IPS-18c (cell line): Measurements from ENCODE around the gene ACAA1.
"Not testable (repeated sequence)": the region's sequence is repeated elsewhere in the genome, so short reads cannot be mapped to it uniquely, and the experiment has no call there.

Experiments used
- H3K4me3 ChIP-seq: 2 replicates; pipeline ENCODE4 v1.7.0; 2013; ENCODE audit warnings: low read depth, mild to moderate bottlenecking, low read length, moderate library complexity; ENCODE audit not compliant: insufficient read depth
- H3K9me3 ChIP-seq: one replicate; pipeline ENCODE4 v1.6.1; 2013; ENCODE audit warnings: mild to moderate bottlenecking, low read length, moderate library complexity; ENCODE audit not compliant: control insufficient read depth, insufficient read depth

ACAA1 gene

GRCh38 chr3:38139652-38140051, 2.7 kb upstream of the ACAA1 start:
- Histone ChIP-seq H3K9me3 (peaks cover 2% of the 10 kb centered on the region), H3K4me3 (peak overlapping the region; percentile 94; the same call in 1 of the 2 replicates)

DNA sequence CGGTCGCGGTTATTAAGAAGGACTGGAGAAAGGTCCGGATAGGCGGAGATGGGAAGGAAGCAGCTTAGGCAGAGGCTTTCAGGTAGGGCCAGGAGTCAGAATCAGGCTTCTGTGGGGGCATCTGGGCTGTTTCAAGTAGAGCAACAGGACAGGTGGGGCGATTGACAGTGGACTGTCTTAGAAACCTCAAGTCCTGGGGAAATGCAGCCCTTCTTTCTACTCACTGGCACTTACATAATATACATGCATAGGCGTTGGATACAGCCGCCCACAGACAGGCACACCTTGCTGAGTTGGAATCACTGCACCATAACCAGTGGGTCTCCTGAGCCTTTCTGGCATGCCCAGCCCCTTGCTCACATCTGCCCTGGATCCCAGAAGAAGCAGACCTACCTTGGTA, 2.3 kb upstream of the ACAA1 start:
- Histone ChIP-seq H3K4me3 (peak overlapping the region; percentile 94), H3K9me3 (peaks cover 4% of the 10 kb centered on the region)

DNA sequence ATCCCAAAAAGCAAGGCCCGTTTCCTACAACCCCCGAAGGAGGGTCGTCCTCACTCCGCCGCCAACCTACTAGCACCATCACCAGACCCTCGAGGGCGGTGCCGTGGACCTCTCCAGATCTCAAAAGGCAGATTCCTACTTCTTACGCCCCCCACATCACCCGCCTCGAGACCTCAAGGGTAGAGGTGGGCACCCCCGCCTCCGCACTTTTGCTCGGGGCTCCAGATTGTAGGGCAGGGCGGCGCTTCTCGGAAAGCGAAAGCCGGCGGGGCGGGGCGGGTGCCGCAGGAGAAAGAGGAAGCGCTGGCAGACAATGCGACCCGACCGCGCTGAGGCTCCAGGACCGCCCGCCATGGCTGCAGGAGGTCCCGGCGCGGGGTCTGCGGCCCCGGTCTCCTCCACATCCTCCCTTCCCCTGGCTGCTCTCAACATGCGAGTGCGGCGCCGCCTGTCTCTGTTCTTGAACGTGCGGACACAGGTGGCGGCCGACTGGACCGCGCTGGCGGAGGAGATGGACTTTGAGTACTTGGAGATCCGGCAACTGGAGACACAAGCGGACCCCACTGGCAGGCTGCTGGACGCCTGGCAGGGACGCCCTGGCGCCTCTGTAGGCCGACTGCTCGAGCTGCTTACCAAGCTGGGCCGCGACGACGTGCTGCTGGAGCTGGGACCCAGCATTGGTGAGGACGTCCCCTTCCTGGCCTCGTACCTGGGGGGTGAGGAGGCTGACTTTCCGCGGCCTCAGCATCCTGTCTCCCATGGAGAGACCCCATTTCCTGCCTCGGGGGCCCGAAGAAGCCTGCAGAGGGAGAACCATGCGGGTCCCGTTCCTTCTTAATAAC, 1.6 kb upstream of the ACAA1 start, which contains the start of gene MYD88:
MYD88 (plus strand) TSS at position 313 of the 842 bp plus-strand sequence; CDS start at position 353, 40 bp downstream.
- Histone ChIP-seq H3K9me3 (peaks cover 4% of the 10 kb centered on the region), H3K4me3 (peak within 1 kb of the TSS; percentile 94)

DNA sequence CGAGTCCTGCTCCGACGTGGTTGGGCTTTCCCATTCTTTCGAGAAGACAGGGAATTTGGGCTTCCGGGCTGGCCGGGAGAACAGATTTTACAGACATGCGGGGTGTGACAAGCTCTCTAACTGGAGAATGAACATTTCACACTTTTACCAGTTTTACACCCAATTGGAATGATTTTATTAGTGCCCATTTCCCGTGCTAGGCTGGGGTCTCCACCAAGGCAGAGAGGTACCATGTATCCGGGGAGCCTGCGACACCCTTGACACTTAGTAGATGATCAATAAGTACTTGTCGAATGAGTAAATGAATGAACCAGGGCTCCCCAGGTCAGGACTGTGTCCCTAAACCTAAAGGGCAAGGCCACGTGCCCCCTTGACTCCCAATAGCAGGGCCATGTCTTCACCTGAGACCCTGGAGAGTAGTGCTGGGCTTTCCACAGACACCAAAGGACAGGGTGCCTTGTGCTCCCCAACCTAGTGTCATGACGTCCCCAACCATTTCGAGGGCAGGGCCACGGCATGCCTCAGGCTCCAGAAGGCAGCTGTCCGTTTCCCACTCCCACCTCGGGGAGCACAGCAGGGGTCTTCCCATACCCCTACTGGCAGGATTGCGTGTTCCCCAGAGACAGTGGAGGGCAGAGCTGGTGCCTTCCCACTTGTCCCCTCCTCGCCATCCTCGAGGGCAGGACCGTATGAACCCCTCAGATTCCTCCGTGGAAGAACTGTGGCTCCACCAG, 855 bp upstream of the ACAA1 start:
- Histone ChIP-seq H3K4me3 (peak overlapping the region; percentile 94), H3K9me3 (peaks cover 4% of the 10 kb centered on the region)

DNA sequence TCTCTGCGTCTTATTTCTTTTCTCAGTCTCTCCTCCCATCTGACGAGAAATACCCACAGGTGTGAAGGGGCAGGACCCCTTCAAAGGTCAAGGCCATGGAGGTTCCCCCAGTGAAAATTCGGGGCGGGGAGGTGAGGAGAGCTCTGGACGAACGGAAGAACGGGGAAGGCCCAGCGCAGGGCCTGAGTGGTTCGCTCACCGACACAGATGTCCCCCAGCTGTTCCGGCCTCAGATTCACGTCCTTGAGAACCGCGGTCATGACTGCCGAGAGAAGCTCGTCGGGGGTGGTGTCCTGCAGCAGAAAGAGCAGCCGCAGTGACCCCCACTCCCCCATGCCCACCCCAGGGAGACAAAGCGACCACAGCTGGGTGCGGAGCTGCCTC, 542 bp downstream of the ACAA1 start:
- Histone ChIP-seq H3K9me3 (peaks cover 4% of the 10 kb centered on the region), H3K4me3 (peak overlapping the region; percentile 97)

- peak overlapping the region; percentile 97 for H3K4me3 ChIP-seq
- H3K9me3 ChIP-seq: not testable (repeated sequence)
These were observed 1.2 kb downstream of the ACAA1 start for GRCh38 chr3:38135621-38136277.

DNA sequence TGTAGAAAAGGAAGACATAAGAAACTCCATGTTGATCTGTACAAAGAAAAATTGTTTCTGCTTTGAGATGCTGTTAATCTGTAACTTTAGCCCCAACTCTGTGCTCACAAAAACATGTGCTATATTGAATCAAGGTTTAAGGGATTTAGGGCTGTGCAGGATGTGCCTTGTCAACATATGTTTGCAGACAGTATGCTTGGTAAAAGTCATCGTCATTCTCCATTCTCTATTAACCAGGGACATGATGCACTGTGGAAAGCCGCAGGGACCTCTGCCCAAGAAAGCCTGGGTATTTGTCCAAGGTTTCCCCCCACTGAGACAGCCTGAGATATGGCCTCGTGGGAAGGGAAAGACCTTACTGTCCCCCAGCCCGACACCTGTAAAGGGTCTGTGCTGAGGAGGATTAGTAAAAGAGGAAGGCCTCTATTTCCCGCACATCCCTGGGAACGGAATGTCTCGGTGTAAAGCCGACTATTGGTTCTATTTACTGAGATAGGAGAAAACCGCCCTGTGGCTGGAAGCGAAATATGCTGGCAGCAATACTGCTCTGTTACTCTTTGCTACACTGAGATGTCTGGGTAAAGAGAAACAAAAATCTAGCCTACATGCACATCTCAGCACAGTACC, 2.3 kb downstream of the ACAA1 start:
- H3K4me3 ChIP-seq, H3K9me3 ChIP-seq: not testable (repeated sequence)

GRCh38 chr3:38133557-38134405, 3.1 kb downstream of the ACAA1 start:
- no peak overlapping the region for H3K4me3 ChIP-seq
- H3K9me3 ChIP-seq: peaks cover 4% of the 10 kb centered on the region

DNA sequence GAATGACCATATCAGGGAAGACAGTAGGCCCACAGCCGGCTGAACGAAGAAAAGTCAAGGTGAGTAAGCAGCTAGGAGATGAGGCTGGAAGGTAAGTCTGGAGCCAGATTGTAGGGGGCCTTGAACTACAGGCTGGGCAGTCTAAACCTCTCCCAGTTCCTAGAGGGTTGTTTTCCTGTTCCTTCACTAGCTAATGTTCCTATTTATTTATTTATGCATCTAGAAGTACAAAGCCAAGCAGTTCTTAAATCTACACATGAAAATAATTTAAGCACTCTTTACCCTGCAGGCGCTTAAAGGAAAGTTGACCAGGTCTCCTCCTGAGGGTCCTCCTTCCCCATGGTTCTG, 3.7 kb downstream of the ACAA1 start:
- Histone ChIP-seq H3K9me3 (peaks cover 4% of the 10 kb centered on the region), H3K4me3 (no peak overlapping the region)

DNA sequence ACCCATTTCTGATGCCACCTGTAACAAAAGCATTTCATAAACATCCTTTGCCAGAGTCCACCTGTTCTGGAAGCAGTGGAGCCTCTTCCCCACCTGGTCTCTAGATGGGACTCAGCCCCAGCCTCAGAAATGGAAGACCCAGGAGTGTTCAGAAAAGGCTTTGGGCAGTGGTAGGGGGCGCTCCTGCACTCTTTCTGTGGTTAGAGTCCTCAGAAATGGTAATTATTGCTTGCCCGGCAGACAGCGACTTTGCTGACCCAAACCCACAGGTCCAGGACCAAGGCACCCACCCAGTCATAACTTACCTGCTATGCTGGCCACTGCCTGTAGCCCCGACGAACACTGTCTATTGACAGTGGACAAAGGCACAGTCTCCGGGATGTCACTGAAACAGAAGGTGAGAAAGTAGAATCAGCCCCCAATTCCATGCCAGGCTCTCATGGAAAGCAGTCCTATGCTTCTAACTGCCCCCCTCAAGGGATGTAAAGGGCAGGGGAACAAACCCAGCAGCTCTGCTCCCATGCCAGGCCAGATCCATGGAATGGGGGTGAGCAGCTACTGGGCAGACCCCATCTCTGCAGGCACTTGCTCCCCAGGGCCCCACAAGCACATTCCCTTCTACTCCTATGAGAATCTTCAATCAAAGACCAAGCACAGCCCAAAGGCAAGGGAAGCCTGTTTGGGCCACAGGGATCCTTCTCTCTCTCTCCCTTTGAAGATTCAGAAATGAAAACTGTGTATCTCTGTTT, 5.1 kb downstream of the ACAA1 start:
- H3K4me3 ChIP-seq: no peak overlapping the region; the same call in 1 of the 2 replicates
- peaks cover 4% of the 10 kb centered on the region for H3K9me3 ChIP-seq

DNA sequence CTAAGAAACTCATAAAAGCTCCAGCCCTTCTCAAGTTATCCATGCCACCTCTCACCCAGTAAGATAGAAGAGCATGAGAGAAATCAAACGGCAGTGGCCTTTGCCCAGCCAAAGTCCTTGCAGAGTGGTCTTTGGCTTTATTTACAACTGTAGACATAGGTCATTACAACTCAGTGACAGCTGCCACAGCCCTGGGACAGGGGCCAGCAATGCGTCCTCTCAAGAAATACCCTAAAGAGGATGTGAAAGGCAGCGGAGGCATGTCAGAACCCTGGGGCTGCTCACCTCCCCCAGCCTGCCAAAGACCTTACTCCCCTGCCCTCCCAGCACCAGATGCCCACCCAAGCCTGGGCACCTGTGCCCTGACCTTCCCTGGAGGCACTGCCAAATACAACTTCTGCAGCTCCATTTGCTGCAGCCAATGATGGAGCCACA, 6.3 kb downstream of the ACAA1 start:
- Histone ChIP-seq H3K9me3 (peaks cover 2% of the 10 kb centered on the region), H3K4me3 (no peak overlapping the region)

GRCh38 chr3:38129058-38129457, 7.9 kb downstream of the ACAA1 start:
- Histone ChIP-seq H3K9me3 (no peaks in the 10 kb centered on the region), H3K4me3 (no peak overlapping the region)

DNA sequence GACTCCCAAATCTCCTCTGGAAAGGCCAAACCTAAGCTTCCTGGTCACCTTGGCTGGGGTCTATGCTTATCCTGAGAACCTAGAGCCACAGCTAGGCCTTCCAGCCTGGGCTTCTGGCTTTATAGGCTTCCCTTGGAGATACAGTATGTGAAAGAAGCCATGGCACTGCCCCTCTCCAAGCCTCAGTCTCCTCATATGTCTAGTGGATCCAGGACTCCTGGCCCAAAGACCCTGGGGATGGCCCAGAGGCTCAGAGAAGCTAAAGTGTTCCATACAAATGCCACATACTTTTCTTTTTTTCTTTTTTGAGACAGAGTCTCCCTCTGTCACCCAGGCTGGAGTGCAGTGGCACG, 8.6 kb downstream of the ACAA1 start:
- Histone ChIP-seq H3K9me3 (no peaks in the 10 kb centered on the region), H3K4me3 (no peak overlapping the region)

DNA sequence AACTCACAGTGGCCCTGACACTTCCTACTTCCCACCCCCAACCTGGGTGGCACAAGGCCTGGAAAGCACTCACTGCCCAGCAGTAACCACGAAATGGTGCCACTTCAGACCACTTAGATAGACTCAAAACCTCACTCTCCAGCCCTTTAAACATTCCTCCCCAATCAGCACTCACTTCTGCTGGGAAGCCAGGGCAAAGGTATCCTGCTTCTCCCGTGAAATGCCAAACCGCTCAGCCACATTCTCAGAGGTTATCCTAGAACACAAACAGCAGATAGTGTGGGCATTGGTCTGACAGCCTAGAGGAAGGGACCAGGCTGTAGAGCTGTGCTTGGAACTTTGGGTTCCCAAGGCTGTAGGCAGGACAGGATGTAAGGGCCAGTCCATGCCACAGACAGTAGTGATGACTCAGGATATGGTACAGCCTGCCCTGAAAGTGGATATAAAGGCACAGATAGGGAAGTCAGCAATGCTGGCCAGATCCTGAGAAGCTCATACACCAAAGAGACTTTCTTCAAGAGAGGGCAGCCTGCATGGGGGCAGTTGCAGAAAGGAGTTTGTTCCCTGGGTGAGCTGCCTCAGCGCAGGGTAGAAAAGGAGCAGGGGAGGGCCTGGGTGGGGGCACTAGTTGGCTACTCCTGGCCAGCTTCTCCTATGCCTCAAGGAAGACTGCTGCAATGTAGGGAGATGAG, 9.2 kb downstream of the ACAA1 start:
- H3K4me3 ChIP-seq: no peak overlapping the region
- no peaks in the 10 kb centered on the region for H3K9me3 ChIP-seq

DNA sequence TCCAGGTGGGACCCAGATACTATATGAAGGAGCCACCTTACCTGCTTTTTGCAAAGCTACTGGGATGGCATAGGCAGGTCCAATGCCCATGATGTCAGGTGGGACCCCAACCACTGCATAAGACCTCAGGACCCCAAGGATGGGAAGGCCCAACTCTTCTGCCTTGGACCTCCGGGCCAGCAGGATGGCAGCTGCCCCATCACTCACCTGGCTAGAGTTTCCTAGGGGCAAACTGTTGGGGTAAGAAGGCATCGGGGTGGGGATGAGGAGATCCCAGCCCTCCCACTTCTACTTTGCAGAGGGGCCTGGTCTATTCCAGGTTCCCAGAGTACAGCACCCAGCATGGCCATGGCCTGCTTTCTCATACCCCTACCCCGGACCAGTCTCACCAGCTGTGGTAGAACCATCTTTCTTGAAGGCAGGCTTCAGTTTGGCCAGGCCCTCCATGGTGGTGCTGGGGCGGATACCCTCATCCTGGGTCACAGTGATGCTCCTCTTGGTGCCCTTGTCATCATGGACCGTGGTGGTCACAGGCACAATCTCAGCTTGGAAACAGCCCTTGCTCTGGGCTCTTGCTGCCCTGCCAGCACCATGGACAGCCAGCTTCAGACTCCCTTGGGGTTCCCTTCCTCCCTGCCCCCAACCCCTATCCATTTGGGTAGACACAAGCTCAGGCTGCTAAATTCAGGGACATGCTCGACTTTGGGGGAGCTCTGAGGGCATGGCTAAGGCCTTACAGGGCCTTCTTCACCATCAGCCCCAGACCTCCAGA, 10.6 kb downstream of the ACAA1 start:
- no peaks in the 10 kb centered on the region for H3K9me3 ChIP-seq
- H3K4me3 ChIP-seq: no peak overlapping the region
